GM19238 (cell line): ENCODE results near the gene DDX24.

Experiments used
- DNase-seq: peaks from one replicate; pipeline ENCODE4 v3.0.0; 2011; ENCODE audit warnings: low spot score; ENCODE audit not compliant: insufficient read length

Gene DDX24

DNA sequence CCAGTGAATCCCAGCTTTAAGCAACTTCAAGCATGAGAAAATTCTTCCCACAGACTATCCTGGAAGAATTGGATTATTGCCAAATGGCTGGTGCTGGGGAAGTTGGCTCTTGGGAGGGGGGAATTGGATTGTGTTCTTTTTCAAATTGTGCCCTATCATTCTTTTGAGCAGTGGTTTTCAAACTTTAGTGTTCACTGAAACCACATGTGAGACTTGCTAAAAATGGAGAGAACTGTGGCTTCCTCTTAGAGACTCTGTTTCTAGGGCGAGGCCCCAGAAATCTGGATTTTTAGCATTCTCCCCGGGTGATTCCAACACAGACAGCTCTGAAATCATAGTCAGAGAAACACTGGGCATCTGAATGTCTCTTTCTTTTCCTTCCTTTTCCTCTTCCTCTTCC, 69.2 kb downstream of the DDX24 start:
- no peak for DNase-seq

DNA sequence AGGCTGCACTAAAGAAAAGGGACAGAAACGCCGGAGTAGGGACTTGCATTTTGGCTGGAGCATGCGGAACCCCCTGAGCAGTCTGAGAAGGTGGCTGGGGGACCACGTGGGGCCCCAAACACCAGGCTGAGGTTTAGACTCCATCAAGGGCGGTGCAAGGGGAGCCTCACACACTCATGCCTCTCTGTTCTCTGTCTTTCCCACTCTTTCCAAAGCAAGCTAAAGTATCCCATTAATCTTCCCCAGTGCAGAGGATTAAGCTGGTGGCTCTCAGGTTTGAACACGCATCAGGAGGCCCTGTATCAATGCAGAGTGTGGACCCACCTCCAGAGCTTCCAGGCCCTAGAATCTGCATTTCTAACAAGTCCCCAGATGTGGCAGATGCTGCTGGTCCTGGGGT, 70.4 kb downstream of the DDX24 start:
- no peak for DNase-seq

GRCh38 chr14:94009767-94010166, 71.2 kb downstream of the DDX24 start:
- no peak for DNase-seq

- no peak for DNase-seq
Measured at GRCh38 chr14:94008234-94008633, 72.8 kb downstream of the DDX24 start.

GRCh38 chr14:94005324-94006073, 75.5 kb downstream of the DDX24 start:
- DNase-seq, result no peak

DNA sequence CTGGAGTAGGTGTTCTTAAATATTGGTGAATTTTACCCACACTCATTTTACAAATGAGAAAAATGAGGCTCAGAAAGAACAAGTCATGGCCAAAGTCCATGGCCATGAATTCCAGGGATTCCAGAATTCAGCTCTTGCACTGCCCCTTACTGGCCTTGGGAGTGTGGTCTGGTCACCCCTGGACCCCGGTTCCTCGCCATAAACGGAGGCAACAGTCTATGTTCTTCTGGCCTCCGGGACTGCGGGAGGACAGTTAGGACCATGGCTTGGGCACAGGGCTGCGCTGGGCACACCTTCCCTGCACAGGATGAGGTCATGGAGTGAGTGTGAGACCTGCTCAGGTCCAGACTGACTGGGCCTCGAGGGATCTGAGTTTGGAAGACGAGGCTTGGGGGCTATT, 77.0 kb downstream of the DDX24 start:
- DNase-seq, result no peak

DNA sequence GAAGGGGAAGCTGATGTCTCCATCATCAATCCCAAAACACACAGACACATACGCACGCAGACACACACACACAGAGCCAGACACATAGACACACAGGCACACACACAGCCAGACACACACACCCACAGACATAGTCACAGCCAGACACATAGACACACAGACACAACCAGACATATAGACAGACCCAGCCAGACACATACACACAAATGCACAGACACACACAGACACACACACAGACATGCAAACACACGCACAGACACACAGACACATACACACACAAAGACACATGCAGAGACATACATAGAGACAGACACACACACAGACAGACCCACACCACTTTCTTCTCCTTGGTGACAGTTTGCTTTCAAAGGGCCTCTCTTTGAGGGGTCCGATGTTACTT, 77.6 kb downstream of the DDX24 start:
- DNase-seq, result no peak

GRCh38 chr14:94001501-94002396, 79.3 kb downstream of the DDX24 start:
- DNase-seq, result peak; percentile 66

GRCh38 chr14:94001016-94001415, 80.0 kb downstream of the DDX24 start:
- no peak for DNase-seq

DNA sequence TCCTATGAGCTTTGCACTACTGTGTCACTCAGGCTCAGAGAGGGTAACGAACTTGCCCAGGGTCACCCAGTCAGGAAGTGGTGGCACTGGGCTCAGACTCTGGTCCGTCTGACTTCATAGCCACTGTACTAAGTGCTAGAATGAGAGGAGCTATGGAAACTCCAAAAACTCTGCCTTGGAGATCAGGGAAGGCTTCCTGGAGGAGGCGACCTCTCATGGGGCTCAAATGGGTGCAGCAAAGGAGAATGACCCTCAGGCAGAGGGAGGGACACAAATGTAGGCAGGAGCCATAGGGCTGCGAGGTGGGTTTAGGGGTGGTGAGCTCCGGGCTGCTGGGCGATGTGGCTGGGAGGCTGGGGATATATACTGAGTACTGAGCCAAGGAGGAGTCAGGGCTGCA, 80.7 kb downstream of the DDX24 start:
- DNase-seq, result no peak

DNA sequence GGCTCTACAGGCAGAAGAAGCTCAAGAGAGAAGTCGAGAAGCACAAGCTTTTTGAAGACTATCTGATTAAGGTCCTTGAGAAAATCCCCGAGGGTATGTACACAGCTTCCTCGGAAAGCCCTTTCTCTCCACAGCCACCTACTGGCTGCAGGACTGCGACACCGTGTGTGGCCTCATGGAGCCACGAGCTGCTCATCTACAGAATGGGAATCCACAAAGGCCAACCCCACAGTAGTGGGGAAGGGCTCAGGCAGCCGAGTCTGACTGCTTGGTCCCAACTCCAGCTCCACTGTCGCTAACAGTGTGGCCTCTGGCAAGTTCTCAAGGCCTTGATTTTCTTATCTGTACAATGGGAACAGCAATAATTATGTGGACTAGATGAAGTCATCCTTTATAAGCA, 81.4 kb downstream of the DDX24 start:
- no peak for DNase-seq

GRCh38 chr14:93998871-93999403, 82.1 kb downstream of the DDX24 start:
- no peak for DNase-seq
